Fibroblast of skin of left quadriceps (primary cell): ENCODE data around the gene SKIC8.

ENCODE experiments used
- DNase-seq, 2 experiments: peaks; one replicate each; pipeline ENCODE4 v3.0.0-alpha.2; 2013; ENCODE audit warnings: low read depth in 2 of 2

SKIC8 gene

GRCh38 chr15:78321786-78322185 is 22.4 kb upstream of the SKIC8 start:
- no peak for DNase-seq

DNA sequence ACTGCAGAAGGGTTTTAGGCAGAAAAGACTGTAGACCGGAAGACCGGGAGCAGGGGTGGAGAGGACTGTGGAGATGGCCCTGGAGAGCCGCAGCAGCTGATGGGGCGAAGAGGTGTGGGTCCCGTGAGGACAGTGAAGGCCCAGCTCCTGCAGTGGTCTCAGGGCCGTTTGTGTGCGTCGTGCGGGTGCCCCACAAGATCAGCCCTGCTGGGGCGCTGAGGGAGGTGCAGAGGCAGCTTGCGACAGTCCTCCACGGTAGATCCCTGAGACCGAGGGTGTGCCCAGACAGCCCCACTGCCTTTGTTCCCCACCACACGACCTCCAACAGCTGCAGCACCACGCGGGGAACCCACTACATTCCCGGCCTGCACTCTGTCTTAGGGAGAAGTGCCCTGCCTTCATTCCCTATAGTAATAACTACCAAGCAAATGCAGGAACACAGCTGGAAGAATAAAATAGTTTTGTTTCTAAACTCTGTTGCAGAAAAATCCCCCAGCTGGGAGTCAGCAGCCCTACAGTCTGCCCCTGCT is 21.7 kb upstream of the SKIC8 start:
- no peak for DNase-seq

GRCh38 chr15:78320183-78320582 is 20.8 kb upstream of the SKIC8 start:
- DNase-seq, result no peak

- DNase-seq, result no peak
Measured at GRCh38 chr15:78319588-78319987, 20.2 kb upstream of the SKIC8 start.

- DNase-seq, result no peak
Measured at GRCh38 chr15:78317145-78317836, 17.9 kb upstream of the SKIC8 start.

- DNase-seq, result no peak
Measured at GRCh38 chr15:78316283-78317083, 17.1 kb upstream of the SKIC8 start.

- no peak for DNase-seq
Measured at GRCh38 chr15:78315686-78316282, 16.4 kb upstream of the SKIC8 start.

DNA sequence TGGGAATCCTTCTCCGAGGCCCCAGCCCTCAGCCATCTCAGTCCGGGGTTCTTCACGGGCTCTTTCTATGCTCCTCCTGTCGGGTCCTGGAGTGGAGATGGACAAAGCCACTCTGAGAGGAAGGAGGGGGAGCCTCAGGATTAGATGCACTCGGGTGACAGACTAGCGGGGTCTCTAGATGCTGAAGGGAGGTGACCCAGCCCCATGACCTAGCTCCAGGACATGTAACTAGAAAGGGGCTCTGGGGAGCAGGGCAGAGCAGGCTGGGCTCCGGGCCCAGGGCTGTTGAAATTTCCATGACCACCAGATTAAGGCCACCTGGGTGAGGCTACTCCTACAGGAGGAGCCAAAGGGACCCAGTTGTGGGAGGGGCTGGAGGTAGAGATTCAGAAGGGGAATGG is 14.8 kb upstream of the SKIC8 start:
- no peak for DNase-seq

DNA sequence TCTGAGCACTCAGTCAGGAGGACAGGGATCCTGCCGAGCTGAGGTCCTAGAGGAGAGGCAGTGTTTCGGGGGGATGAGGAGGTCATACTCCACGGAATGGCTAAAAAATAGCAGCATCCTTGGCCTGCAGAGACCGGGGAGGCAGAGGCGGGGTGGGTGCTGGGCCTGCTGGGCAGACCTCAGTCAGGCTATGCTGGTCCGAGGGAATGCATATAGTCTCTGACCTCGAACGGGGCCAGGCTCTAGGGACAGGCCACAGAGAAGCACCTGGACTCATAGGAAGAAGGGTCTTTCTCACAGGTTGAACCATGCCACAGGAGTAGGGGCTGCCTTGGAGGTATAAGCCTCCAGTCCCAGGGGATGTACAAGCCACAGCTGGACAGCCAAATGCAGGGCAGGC is 14.0 kb upstream of the SKIC8 start:
- no peak for DNase-seq

- DNase-seq, result no peak
Measured at GRCh38 chr15:78312957-78313356, 13.5 kb upstream of the SKIC8 start.

- no peak for DNase-seq
Measured at GRCh38 chr15:78312536-78312935, 13.1 kb upstream of the SKIC8 start.

DNA sequence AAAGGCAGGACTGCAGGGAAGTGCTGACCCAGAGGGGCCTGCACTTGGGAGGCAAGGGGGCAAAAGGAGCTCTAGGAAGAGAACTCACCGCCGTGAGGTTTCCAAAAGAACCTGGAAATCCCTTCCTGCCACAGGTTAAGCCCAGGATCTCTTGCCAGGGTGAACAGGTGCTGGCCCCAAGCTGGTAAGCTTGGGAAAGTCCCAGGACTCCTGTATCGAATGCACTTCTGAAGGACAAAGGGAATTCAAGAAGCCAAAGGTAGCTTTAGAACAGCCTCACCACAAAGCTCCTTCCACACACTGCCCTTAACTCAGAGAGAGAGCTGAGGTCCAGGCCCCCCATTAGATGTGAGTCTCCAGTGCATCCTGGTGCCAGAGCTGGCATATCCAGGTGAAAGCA is 11.9 kb upstream of the SKIC8 start:
- no peak for DNase-seq

DNA sequence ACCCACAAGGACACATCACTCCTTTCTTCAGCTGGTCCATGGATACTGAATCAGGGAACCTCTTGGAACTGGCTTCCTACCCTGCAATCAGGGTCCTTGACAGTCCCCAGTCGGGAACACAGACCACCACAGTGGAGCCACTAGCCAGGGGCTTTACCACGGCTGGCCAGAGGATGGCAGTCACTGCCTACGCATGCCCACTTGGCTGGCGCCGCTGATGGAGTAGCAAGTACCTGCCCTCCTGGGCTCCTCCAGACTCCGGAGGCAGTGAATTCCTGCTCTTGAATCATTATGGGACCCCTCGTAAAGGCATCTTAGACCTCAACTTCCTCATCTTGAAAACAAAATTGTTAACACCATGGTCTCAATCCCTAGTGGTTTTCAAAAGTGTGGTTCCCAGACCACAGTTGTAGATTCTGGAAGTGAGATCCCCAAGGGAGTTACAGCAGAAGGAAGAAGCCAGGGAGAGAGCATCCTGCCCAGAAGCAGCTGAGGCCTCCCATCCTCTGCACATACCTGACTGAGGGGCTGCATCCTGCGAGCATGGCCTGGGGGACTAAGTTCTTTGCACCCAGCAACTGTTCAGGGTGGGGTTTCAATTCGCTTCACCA is 9.1 kb upstream of the SKIC8 start:
- DNase-seq, result peak in 1 of 2 experiments; percentile 34

- DNase-seq, result no peak
Measured at GRCh38 chr15:78307976-78308375, 8.6 kb upstream of the SKIC8 start.

- peak; percentile 69 to 72 for DNase-seq
Measured at GRCh38 chr15:78306176-78306774, 6.9 kb upstream of the SKIC8 start.

- DNase-seq, result no peak
Measured at GRCh38 chr15:78304216-78305066, 5.0 kb upstream of the SKIC8 start.

DNA sequence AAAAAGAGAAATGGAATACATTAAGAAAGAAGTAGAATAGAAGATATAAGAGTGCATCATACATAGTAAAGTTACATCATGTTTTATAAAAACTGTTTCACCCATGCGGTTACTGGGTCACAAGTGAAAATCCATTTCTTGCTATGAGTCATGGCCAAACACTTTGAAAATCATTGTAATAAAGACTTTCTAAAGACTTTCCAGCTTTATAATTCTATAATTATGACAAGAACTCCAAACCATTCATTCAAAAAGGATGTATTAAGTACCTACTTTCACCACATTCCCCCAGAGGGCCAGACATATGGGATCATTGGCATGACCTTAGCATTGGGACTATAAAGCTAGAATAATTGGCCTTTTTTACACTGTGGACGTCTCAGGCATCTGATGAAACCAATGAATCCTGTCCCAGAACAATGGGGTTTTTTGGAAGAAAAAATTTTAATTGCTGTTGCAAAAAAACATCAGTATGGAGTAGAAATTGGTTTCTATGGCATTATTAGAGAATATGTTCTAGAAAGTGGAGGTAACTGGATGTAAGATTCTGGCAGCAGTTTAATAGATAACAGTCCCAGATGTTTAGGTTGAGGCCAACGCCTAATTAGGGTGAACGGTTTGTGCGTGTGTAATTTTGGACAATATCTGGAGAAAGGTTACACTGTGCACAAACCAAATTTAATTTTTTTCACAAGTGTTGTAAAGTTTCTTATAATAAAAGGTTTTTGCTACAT is 3.3 kb upstream of the SKIC8 start:
- peak; percentile 95 to 96 for DNase-seq

- no peak for DNase-seq
Measured at GRCh38 chr15:78301828-78302227, 2.4 kb upstream of the SKIC8 start.

- no peak for DNase-seq
Measured at GRCh38 chr15:78301326-78301725, 1.9 kb upstream of the SKIC8 start.

DNA sequence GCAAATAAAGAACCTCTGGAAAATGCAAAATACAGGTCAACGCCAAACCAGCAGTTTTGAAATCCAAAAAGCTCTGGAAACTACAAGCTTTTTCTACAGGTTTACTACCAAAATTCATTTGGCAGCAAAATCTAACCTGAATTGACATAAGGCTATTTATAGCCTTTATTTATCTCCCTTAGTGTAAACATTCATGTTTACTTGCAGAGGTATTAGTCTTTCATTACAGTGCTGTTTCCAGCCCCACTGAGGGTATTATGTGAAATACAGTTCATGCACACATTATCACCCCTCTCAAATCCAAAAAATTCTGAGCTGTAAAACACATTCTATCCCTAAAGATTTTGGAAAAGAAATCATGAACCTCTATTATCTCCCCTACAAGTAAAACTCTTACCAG is 7.2 kb downstream of the SKIC8 start:
- no peak for DNase-seq
